T-helper 22 cell (primary cell): ENCODE measurements around the gene MIEN1.
"Not testable (repeated sequence)": the region's sequence is repeated elsewhere in the genome, so short reads cannot be mapped to it uniquely, and the experiment has no call there.

Experiments
- DNase-seq: peaks from one replicate; pipeline ENCODE4 v3.0.0-alpha.2; 2020; ENCODE audit warnings: low read depth

The MIEN1 gene

GRCh38 chr17:39739885-39740356 is 9.6 kb upstream of the MIEN1 start:
- DNase-seq: no peak

- DNase-seq: no peak
Observed at GRCh38 chr17:39738983-39739884, 8.9 kb upstream of the MIEN1 start.

DNA sequence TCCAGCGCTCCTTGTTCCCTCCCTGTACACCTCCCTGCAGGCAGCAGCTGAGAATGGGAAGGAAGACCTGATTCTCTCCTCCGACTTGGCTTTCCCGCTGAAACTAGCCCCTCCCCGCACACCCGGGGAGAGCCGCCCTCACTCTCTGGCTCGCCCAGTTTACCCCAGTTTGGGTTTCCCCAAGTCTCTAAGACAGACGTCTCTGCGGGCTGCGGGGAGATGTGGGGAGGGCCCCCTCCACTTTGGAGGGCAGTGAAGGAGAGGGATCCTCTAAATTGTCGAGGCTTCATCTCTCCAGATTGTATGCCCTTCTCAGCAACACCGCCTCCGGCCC is 8.2 kb upstream of the MIEN1 start:
- peak; percentile 37 for DNase-seq

DNA sequence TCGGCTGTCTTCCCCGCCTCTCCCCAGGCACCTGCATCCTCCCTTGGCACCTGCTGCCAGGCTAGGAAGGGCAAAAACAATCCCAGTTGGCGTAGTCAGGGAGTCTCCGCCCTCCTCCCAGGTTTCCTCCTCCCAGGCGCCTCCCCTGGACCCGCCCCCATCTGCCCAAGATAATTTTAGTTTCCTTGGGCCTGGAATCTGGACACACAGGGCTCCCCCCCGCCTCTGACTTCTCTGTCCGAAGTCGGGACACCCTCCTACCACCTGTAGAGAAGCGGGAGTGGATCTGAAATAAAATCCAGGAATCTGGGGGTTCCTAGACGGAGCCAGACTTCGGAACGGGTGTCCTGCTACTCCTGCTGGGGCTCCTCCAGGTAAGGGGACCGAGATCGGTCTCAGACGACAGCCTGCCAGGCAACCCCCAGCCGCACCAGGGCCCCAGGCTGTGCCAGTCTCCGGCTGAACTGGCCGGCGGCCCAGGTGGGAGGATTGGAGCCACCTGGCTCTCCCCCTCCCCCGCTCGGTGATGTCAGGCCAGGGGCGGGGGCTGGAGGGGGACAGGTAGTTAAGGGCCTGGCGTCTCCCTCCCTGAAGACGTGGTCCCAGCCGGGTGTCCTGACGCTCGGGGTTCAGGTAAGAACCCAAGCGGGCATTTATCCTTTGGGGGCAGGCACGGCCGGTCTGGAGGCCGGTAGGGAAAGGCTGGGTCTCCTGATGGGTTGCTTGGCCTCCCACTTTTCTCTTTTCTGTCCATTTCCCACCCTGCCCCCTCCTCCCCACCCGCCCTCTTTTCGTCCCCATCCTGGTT is 7.6 kb upstream of the MIEN1 start, which contains the start of gene GRB7:
Gene GRB7, plus strand, starts transcription at position 179 of the 808 bp plus-strand sequence. CDS start 4,364 bp downstream, outside the sequence.
- DNase-seq: no peak

- DNase-seq: no peak
Observed at GRCh38 chr17:39737206-39737759, 7.0 kb upstream of the MIEN1 start.

DNA sequence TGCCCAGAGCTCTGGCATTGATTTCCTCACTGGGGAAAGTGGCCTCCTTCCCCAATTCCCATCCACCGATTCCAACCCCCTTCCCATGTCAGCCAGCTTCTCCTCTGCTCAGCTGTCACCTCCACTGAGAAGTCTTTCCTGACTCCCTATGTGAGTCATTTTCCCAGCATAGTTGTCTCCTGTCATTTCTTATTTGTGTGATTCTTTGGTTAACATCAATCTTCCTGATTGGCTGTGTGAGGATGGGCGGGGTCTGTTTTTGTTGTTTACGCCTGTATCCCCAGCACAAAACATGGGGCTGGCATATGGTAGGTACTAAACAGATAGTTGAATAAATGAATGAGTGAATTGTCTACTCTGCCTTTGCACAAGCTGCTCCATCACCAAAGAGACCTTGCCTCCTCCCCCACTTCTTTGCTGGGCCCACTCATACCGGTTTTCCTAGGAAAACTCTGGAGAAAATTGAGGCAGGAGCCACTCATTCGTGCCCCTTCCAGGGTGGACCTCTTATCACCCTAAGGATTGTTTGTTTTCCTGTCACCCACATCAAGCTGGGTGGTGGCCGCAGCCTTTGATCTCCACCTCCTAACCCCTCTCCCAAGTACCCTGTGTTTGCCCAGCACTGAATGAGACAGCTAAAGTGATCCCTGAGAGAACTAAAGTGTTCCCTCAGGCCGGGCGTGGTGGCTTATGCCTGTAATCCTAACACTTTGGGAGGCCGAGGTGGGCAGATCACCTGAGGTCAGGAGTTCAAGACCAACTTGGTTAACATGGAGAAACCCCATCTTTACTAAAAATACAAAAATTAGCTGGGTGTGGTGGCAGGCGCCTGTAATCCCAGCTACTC is 6.2 kb upstream of the MIEN1 start:
- DNase-seq: no peak

GRCh38 chr17:39735882-39736281 is 5.5 kb upstream of the MIEN1 start:
- no peak for DNase-seq

- no peak for DNase-seq
Observed at GRCh38 chr17:39732586-39732985, 2.3 kb upstream of the MIEN1 start.

DNA sequence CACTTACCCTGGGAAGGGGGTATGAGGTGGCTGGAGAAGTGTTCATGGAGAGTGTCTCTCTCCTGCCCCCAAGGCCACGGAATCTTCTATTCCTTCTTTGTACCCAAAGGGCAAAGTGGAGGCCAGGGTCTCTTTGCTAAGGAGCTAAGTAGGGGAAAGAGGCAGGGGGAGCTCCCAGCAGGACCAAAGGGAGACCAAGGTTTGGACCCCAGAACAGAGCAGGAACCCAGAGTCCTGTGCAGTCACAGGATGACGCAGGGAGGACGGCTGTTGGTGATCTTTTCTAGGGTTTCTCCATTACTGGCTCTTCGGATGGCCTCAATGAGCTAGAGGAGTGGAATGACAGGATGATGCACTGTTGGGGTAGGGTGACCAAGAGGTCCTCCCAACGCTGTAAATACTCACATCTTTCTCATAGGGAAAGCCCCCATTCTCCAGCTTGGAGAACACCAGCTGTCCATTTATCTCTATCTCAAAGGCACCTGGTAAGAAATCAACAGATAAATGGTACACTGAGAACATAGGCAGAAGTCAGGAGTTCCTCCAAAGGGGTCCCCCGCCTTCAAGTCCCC is 966 bp downstream of the MIEN1 start:
- no peak for DNase-seq

DNA sequence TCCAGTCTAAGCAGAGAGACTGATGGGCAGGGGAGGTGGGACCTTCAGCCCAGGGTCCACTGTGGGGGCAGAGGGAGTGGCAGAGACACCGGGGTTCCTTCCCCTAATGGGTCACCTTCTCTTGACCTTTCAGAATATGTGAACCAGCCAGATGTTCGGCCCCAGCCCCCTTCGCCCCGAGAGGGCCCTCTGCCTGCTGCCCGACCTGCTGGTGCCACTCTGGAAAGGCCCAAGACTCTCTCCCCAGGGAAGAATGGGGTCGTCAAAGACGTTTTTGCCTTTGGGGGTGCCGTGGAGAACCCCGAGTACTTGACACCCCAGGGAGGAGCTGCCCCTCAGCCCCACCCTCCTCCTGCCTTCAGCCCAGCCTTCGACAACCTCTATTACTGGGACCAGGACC is 2.8 kb downstream of the MIEN1 start:
- DNase-seq: no peak

DNA sequence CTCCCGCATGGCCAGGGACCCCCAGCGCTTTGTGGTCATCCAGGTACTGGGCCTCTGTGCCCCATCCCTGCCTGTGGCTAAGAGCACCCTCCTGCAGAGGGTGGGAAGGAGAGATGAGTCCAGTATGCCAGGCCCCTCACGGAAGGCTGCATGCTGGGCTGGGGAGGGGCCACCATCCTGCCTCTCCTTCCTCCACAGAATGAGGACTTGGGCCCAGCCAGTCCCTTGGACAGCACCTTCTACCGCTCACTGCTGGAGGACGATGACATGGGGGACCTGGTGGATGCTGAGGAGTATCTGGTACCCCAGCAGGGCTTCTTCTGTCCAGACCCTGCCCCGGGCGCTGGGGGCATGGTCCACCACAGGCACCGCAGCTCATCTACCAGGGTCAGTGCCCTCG is 3.7 kb downstream of the MIEN1 start:
- no peak for DNase-seq

GRCh38 chr17:39725923-39726322 is 4.4 kb downstream of the MIEN1 start:
- not testable (repeated sequence) for DNase-seq

DNA sequence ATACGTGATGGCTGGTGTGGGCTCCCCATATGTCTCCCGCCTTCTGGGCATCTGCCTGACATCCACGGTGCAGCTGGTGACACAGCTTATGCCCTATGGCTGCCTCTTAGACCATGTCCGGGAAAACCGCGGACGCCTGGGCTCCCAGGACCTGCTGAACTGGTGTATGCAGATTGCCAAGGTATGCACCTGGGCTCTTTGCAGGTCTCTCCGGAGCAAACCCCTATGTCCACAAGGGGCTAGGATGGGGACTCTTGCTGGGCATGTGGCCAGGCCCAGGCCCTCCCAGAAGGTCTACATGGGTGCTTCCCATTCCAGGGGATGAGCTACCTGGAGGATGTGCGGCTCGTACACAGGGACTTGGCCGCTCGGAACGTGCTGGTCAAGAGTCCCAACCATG is 5.6 kb downstream of the MIEN1 start:
- no peak for DNase-seq

GRCh38 chr17:39722965-39723848 is 7.1 kb downstream of the MIEN1 start:
- no peak for DNase-seq

- no peak for DNase-seq
Observed at GRCh38 chr17:39722104-39722503, 8.2 kb downstream of the MIEN1 start.

DNA sequence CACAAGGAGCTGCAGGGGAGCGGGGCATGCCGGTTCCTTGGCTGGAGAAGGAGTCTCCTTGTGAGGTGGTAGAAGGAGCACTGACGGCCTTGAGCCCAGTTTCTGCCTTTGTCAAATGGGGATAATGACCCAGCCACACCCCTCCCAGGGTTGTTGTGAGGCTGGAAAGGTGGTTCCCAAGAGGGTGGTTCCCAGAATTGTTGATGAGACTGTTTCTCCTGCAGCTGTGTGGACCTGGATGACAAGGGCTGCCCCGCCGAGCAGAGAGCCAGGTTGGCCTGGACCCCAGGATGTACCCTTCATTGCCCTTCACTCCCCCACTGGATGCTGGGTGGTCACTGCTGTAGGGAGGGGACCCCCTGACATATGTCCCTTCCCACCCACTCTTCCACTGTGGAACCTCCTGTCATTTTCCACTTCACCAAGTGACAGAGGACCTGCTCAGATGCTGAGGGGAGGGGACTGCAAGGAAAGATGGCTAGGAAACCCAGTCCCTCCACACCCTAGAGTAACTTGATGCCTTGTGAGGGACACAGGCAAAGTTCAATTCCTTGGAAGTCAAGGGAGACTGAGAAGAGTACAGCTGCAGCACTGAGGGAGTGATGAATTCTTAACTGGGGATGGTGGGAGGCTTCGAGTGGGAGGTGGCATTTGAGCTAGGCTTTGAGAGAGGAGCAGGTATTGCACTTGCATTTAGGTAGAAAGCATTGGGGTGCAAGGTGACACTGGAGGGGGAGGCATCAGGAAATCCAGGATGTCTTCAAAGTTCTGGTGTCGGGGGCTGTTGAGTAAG is 10.6 kb downstream of the MIEN1 start:
- DNase-seq: no peak

GRCh38 chr17:39717660-39718059 is 12.7 kb downstream of the MIEN1 start:
- DNase-seq: no peak

GRCh38 chr17:39716879-39717536 is 13.3 kb downstream of the MIEN1 start:
- DNase-seq: no peak
